Testis (tissue), 2 donors: Measurements from ENCODE around the gene SHLD1.

Source experiments
- POLR2A ChIP-seq: fragments of 450-650 bp; IDR thresholded peaks from one replicate; pipeline ENCODE4 v1.6.1; 2017; ENCODE audit warnings: antibody characterized with exemption, mild to moderate bottlenecking, moderate library complexity
- TF ChIP-seq, protein P1 (sequence below), 3 experiments: fragments of 450-650 bp in 2 of 3; fragments of 200-600 bp in 1 of 3; sonication (generic) in 1 of 3; IDR thresholded peaks; one replicate each; pipeline ENCODE4 v1.5.1; 2016 to 2019; ENCODE audit warnings: antibody characterized with exemption in 3 of 3, mild to moderate bottlenecking in 2 of 3, moderate library complexity in 1 of 3

DNA sequence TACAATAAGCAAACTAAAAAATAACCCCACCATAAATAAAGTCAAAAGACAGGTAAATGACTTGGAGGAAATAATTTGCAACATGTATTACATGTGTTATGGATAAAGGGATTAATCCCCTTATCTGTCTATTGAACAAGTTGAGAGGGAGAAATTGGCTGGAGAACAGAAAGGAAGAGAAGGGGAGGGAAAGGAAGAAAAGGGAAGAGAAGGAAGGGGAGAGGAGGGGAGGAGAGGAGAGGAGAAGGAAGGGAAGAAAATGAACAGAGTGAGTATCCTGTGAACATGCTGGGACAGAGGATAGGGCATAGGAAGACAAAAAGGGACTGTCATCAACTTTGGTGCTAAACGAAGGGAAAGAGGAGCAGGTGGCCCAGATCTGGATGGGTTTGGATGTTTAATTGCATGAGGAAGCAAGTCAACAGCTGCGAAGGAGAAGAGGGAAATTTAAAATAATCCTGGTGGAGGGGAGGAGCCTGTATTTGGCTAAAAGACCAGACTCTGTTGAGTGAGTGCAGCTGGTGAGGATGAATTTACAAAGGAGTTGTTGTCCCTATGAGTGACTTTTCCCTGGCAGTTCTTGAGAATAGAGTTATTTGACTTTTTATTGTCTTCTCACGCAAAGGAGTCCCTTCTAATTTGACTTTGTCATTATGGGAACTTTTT, 14.2 kb upstream of the SHLD1 start:
- TF ChIP-seq POLR2A = no peak
- TF ChIP-seq, protein P1, sequence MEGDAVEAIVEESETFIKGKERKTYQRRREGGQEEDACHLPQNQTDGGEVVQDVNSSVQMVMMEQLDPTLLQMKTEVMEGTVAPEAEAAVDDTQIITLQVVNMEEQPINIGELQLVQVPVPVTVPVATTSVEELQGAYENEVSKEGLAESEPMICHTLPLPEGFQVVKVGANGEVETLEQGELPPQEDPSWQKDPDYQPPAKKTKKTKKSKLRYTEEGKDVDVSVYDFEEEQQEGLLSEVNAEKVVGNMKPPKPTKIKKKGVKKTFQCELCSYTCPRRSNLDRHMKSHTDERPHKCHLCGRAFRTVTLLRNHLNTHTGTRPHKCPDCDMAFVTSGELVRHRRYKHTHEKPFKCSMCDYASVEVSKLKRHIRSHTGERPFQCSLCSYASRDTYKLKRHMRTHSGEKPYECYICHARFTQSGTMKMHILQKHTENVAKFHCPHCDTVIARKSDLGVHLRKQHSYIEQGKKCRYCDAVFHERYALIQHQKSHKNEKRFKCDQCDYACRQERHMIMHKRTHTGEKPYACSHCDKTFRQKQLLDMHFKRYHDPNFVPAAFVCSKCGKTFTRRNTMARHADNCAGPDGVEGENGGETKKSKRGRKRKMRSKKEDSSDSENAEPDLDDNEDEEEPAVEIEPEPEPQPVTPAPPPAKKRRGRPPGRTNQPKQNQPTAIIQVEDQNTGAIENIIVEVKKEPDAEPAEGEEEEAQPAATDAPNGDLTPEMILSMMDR (IDR thresholded peaks at IDR 0.05) = no peak
